ENCODE results near the gene LIMK2. TPM values are rescaled to one million over a fixed set of nuclear protein-coding genes. Genes with fewer than 3 reads are reported as not detected.
A peak's percentile ranks its signal among the peaks of the same experiment; 100 is the strongest.

Gene LIMK2
- total and polyA plus RNA-seq, 8 donors, result 19.9 to 541 (median 97.2) TPM

DNA sequence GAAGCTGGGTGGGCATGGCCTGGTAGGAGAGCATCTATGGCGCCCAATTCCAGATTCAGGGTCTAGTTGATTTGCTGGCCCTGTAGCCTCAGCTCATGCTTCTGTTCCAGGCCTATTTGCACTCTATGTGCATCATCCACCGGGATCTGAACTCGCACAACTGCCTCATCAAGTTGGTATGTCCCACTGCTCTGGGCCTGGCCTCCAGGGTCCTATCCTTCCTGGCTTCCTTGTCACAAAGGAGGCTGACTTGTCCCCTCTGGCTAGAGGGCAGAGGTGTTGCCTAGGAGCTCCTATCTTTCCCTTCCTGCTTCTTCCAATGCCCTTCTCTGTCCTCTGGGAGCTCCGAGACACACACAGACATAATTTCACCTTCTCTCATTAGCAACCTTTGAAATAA is 58.9 kb downstream of the LIMK2 start:
- no peak for DNase-seq
- H3K36me3 ChIP-seq, result peaks cover 51 to 100% (median 95%) of the 10 kb centered on the region in 4 donors
- H3K9me3 ChIP-seq, result no peaks in the 10 kb centered on the region
- 83 to 90% (median 86%) methylated on average over 4 of the region's 4 CpGs for WGBS, 5 donors
- TF ChIP-seq POLR2A (IDR thresholded peaks at IDR 0.05) (no peak), POLR2AphosphoS5 (IDR thresholded peaks at IDR 0.05) (no peak), EP300 (IDR thresholded peaks at IDR 0.05) (no peak), CTCF (IDR thresholded peaks at IDR 0.05) (no peak)
- no peak overlapping the region for H3K4me3 ChIP-seq
- intact Hi-C loops (cut with DNase I; ENCODE audit: low total_unique reads), result no loop called here
- H3K27me3 ChIP-seq, result no peaks in the 10 kb centered on the region
- peak overlapping the region; percentile 28 to 56 (median 46) for H3K27ac ChIP-seq
- H3K4me1 ChIP-seq, result peaks cover 15 to 41% (median 32%) of the 10 kb centered on the region in 4 donors

DNA sequence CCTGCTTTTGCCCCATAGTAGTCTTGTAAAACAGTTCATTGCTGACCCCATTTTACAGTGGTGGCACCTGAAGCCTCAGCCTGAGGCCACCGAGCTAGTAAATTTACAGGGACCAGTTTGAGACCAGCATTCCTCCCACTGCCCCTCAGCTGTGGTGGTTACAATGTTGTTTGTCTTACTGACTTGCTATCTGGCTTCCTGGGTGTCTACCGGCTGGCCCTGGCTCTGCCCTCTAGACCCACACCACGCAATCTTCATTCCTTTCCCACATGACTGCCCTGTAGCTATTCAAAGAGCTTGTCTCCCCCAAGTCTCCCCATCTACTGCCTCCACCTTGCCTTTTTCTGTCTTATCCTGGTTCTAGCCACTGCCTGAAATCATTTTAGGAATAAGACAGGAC is 59.4 kb downstream of the LIMK2 start:
- Histone ChIP-seq H3K36me3 (peaks cover 47 to 98% (median 93%) of the 10 kb centered on the region in 4 donors), H3K4me3 (no peak overlapping the region), H3K27me3 (no peaks in the 10 kb centered on the region), H3K9me3 (no peaks in the 10 kb centered on the region), H3K4me1 (peaks cover 15 to 41% (median 32%) of the 10 kb centered on the region in 4 donors), H3K27ac (peak overlapping the region; percentile 28 to 62 (median 49))
- intact Hi-C loops (cut with DNase I; ENCODE audit: low total_unique reads), result no loop called here
- 25 to 66% (median 44%) methylated on average over 3 of the region's 3 CpGs for WGBS, 5 donors
- no peak for TF ChIP-seq CTCF (IDR thresholded peaks at IDR 0.05)
- no peak for TF ChIP-seq EP300 (IDR thresholded peaks at IDR 0.05)
- TF ChIP-seq POLR2AphosphoS5 (IDR thresholded peaks at IDR 0.05), result no peak
- no peak for TF ChIP-seq POLR2A (IDR thresholded peaks at IDR 0.05)
- peak in 1 of 2 donors; percentile 46 for DNase-seq

DNA sequence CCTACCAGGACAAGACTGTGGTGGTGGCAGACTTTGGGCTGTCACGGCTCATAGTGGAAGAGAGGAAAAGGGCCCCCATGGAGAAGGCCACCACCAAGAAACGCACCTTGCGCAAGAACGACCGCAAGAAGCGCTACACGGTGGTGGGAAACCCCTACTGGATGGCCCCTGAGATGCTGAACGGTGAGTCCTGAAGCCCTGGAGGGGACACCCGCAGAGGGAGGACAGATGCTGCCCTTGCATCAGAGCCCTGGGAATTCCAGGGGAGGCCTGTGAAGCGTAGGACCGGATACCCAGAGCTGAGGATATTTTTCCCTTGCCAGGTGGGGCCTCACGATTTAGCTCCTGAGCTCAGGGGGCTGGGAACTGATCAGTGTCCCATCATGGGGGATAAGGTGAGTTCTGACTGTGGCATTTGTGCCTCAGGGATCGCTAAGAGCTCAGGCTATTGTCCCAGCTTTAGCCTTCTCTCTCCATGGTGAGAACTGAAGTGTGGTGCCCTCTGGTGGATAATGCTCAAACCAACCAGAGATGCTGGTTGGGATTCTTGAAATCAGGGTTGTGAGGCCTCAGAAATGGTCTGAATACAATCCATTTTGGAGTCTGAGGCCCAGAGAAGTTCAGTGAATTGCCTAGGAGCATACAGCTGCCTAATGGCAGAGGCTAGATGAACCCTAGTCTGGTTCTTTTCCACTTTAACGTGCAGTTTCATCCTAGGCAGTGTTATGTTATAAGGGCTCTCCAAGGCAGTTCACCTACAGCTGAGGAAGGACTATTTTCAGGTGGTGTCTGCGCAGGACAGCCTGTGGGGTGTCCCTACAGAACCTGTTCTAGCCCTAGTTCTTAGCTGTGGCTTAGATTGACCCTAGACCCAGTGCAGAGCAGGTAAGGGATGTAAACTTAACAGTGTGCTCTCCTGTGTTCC is 60.7 kb downstream of the LIMK2 start:
- Histone ChIP-seq H3K27ac (peak overlapping the region; percentile 14 to 46 (median 25)), H3K9me3 (no peaks in the 10 kb centered on the region), H3K4me1 (peaks cover 15 to 50% (median 36%) of the 10 kb centered on the region in 4 donors), H3K36me3 (peaks cover 44 to 97% (median 92%) of the 10 kb centered on the region in 4 donors), H3K4me3 (no peak overlapping the region), H3K27me3 (no peaks in the 10 kb centered on the region)
- peak; percentile 58 to 85 for DNase-seq
- intact Hi-C loops (cut with DNase I; ENCODE audit: low total_unique reads), result no loop called here
- TF ChIP-seq POLR2A (IDR thresholded peaks at IDR 0.05) (no peak), POLR2AphosphoS5 (IDR thresholded peaks at IDR 0.05) (peak in 1 of 3 donors; percentile 35), EP300 (IDR thresholded peaks at IDR 0.05) (no peak), CTCF (IDR thresholded peaks at IDR 0.05) (peak in 5 of 7 experiments; percentile 64 to 72 (median 70))
- 65 to 75% (median 70%) methylated on average over 15 of the region's 15 CpGs for WGBS, 5 donors

DNA sequence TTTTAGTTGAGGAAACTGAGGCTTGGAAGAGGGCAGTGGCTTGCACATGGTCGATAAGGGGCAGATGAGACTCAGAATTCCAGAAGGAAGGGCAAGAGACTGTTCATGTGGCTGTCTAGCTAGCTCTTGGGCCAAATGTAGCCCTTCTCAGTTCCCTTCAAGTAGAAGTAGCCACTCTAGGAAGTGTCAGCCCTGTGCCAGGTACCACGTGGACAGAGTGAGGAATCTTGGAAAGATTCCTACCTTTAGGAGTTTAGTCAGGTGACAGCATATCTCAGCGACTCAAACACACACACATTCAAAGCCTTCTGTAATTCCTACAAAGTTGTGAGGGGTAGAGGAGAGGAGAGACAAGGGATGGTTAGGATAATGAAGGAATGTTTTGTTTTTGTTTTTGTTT is 61.9 kb downstream of the LIMK2 start:
- H3K27me3 ChIP-seq, result no peaks in the 10 kb centered on the region
- TF ChIP-seq POLR2A (IDR thresholded peaks at IDR 0.05), result no peak
- peak in 1 of 2 donors; percentile 69 for DNase-seq
- no peak overlapping the region for H3K4me3 ChIP-seq
- 45 to 63% (median 50%) methylated on average over 3 of the region's 3 CpGs for WGBS, 5 donors
- intact Hi-C loops (cut with DNase I; ENCODE audit: low total_unique reads), result no loop called here
- H3K27ac ChIP-seq, result peak overlapping the region in 2 of 5 donors; percentile 22 to 44
- peaks cover 39 to 97% (median 92%) of the 10 kb centered on the region in 4 donors for H3K36me3 ChIP-seq
- H3K9me3 ChIP-seq, result no peaks in the 10 kb centered on the region
- H3K4me1 ChIP-seq, result peaks cover 23 to 62% (median 48%) of the 10 kb centered on the region in 4 donors

Data from stomach (tissue), 9 donors.